GM04503 (cell line): ENCODE results near the gene SKA3.
A peak's percentile ranks its signal among the peaks of the same experiment; 100 is the strongest.
"Not testable (repeated sequence)": the region's sequence is repeated elsewhere in the genome, so short reads cannot be mapped to it uniquely, and the experiment has no call there.

Experiments used
- DNase-seq: peaks from one replicate; pipeline ENCODE4 v3.0.0-alpha.2; 2012; ENCODE audit warnings: low read depth

Gene SKA3

DNA sequence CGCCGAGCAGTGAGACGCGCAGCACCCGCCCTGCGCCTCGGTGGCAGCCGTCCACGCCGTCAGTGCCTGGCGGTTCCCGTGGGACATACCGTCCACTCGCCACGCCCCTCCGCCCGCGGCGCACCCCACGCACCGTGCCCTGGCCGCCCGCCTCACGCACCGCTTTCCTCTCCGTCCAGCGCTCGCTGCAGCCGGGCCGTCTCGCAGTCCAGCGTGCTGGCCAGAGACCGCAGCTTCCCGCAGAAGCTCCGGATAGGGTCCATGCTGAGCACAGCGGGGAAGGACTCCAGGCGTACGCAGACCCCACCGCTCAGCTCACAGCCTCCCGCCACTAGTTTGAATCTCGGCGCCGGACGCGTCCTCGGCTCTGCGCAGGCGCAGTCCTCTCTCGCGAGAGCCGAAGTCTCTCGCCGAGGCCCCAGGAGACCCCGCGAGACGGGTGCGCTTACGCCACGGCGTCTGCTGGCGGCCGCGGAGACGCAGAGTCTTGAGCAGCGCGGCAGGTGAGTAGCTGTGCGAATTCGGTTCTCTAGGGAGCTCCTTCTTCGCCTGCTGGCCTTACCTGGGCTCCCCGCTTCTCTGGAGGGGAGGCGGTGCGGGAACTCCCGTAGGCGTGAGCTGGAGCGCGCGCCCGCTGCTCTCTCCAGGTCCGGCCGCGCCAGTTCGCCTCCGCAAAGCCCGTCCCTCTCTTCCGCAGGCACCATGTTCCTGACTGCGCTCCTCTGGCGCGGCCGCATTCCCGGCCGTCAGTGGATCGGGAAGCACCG is at the start of gene SKA3, which contains the start of gene MRPL57:
Gene SKA3, minus strand, starts transcription at position 338 of the 767 bp plus-strand sequence. Its CDS starts 75 bp downstream, at position 263.
Gene MRPL57, plus strand, starts transcription at position 444 of the 767 bp plus-strand sequence. Its CDS starts 259 bp downstream, at position 703.
- DNase-seq, result peak; percentile 53

- no peak for DNase-seq
Measured at GRCh38 chr13:21225082-21225481, 48.7 kb upstream of the SKA3 start.

- DNase-seq, result no peak
Measured at GRCh38 chr13:21221268-21221667, 44.9 kb upstream of the SKA3 start.

GRCh38 chr13:21219716-21220115 is 43.4 kb upstream of the SKA3 start:
- not testable (repeated sequence) for DNase-seq

- no peak for DNase-seq
Measured at GRCh38 chr13:21219036-21219381, 42.7 kb upstream of the SKA3 start.

DNA sequence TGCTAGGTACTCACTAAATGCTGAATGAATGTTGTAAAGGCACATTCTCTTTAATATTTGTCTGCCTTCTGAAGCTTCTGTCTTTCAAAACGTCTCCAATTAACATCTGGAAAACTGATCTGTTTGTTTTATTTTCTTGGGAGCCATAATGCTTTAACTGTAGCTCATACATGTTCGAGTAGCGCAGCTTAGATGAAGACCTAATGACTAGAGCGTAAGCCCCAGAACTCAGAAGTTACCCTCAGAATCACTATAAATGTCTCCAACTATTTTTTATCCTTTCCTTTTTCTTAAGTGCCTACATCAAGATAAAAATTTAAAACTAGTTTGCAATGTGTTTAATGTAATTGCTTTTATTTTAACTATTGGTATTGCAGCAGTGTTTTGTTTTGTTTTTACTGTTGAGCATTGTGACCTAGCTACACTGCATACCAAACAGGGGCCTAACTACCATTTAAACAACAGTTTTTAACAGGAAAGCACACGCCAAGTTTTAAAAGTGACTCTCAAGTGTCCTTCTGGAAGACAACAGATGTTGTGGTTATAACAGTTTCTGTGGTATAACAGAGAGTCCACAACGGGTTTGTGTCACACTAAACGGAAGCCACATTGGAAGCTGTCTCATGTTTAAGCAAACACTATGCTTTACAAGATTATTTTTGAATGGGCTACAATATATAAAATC is 42.1 kb upstream of the SKA3 start:
- DNase-seq, result no peak

DNA sequence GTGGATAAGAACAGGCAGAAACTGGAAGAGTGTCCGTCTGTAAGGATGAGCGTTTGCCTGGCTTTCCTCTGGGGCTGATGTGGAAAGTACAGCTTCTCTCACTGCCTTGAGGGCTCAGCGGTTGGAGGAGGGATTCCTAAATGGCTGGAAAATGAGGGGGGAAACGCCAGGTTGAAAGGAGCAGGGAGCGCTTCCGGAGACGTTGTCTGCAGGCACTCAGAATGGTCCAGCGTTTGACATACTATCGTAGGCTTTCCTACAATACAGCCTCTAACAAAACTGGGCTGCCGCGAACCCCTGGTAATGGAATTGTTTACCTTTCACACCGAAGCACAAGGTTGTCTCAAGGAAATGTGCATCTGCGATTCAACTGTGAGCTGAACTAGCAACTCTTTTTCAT is 40.0 kb upstream of the SKA3 start:
- no peak for DNase-seq

DNA sequence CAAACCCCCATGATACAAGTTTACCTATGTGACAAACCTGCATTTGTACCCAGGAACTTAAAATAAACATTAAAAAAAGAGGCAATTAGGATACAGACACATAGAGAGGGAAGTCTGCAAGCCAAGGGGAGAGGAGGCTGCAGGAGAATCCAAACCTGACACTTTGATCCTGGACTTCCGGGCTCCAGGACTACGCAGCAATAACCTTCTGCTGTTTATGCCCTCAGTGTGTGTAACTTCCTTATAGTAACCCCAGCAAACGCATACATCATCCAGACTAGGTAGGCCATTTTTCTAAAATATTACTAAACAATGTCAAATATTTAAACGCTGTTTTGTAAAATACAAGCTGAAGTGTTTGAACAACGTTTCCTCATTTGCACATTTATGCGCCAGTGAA is 39.1 kb upstream of the SKA3 start:
- not testable (repeated sequence) for DNase-seq

DNA sequence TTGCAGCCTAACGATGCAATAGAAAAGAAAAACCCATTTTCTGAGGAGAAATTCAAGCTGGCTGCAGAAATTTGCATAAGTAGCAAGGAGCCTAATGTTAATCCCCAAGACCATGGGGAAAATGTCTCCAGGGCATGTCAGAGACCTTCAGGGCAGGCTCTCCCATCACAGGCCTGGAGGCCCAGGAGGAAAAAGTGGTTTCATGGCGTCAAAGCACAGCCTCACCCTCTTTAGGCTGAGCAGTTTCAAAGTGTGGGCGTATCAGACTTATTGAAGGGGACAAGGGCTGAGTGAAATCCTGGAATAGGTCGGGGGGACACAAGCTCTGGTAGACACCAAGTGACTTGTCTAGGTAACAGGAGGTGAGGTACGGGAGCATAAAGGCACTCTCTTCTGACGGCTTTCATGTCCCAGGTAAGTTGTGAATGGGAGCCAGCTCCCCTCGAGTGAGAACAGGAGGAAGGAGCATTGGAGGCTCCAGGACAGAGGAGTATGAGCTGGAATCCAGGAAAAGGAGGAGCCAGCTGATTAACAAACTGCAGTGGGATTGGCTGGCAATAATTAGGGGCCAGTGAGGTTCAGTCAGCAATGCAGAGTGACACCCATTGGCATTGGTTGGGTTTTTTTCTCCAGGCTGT is 35.9 kb upstream of the SKA3 start:
- DNase-seq, result no peak

DNA sequence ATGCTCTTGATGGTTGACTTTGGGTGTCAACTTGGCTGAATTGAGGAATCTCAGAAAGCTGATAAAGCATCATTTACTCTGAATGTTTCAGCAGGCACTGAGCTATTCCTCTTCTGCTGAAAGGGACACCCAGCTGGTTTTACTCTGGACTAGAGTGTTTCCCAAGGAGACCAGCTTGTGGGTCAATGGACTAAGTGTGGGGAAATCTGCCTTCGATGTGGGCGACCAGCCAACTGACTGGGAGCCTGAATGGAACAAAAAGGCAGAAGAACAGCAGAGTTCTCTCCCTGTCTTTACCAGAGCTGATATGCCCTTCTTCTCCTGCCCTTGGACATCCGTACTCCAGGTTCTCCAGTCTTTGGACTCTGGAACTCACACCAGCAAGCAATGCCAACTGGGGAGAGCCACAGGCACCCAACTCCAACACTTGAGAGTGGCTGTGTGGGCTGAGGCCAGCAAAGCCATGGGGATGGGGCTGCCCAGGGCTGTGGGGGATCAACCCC is 32.4 kb upstream of the SKA3 start:
- DNase-seq, result no peak

GRCh38 chr13:21202767-21203531 is 26.6 kb upstream of the SKA3 start:
- DNase-seq, result no peak

- DNase-seq, result not testable (repeated sequence)
Measured at GRCh38 chr13:21201456-21202190, 25.3 kb upstream of the SKA3 start.

GRCh38 chr13:21198391-21198790 is 22.0 kb upstream of the SKA3 start:
- DNase-seq, result not testable (repeated sequence)

DNA sequence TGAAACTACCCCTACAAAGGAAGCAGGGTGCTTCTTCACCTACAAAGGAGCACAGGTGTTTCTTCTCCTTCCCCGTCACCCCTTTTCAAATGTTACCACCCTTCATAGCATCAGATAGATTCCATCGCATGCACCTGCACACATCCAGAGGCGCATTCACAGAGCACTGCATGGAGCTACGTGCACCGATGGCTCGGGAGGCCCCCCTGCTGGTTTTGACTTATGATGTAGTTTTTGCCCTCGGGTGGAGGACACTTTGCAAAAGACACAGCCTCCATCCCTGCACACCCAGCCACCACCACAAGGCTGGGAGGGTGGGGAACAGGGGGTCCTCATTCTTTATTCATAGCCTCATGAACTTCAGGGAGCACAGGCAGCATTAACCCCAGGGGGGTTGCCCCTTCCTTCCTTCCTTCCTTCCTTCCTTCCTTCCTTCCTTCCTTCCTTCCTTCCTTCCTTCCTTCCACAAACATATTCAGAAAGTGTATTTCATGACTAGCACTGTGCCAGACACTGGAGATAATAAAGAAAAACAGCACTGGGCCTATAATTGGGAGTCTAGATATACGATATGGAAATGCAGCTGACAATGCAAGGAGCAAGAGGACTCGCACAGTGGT is 21.4 kb upstream of the SKA3 start:
- DNase-seq, result not testable (repeated sequence)

DNA sequence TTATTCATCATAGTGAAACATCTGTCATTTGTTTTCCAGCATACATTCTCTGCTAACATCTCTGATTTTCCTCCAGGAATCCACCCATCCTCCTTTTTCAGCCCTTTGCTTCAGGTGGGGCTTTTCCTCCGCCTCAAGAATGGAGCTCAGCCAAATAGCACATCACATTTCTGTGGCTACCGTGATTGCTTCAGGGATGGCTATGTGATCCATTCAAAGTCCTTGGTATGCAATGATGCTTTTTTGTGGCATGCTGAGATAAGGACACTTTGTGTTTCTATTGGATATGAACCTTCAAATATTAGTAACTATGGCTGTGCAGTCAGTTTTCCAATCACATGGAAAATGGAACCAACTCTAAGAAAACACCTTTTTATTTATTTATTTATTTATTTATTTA is 18.4 kb upstream of the SKA3 start:
- DNase-seq, result not testable (repeated sequence)

GRCh38 chr13:21186410-21186809 is 10.1 kb upstream of the SKA3 start:
- DNase-seq, result not testable (repeated sequence)

DNA sequence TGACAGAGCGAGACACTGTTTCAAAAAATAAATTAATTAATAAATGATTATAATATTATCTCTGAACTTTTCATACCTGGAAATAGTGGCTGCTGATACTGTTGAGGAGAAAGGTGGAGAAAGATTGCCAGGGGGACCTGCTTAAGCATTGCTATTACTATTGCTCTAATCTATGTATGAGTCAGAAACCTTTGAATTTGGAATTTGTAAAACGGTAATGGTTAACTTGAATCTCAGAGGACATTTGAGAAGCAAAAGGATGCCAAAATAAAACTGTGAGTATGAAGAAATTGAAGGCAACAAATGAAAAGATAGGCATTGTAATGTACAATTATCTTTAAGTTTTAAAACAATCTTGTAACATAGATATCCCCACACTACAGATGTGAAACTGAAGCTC is 5.3 kb upstream of the SKA3 start:
- DNase-seq, result no peak

DNA sequence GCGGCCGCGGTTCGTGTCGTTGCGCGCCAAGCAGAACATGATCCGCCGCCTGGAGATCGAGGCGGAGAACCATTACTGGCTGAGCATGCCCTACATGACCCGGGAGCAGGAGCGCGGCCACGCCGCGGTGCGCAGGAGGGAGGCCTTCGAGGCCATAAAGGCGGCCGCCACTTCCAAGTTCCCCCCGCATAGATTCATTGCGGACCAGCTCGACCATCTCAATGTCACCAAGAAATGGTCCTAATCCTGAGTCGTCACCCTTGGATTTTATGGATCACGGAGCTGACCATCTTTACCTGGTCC is 581 bp upstream of the SKA3 start:
- no peak for DNase-seq

- DNase-seq, result peak; percentile 14
Measured at GRCh38 chr13:21175656-21176214, 617 bp downstream of the SKA3 start.

- not testable (repeated sequence) for DNase-seq
Measured at GRCh38 chr13:21173767-21174166, 2.6 kb downstream of the SKA3 start.

- DNase-seq, result no peak
Measured at GRCh38 chr13:21171420-21171819, 4.9 kb downstream of the SKA3 start.
